HG03108 (cell line): ENCODE data around the gene MFN1.

Source experiments
- ATAC-seq: cut with Tn5 transposase; IDR thresholded peaks from one replicate; pipeline ENCODE4 v1.9.1; 2021; ENCODE audit warnings: moderate library complexity; ENCODE audit not compliant: unreplicated experiment

The MFN1 gene

GRCh38 chr3:179428876-179429548, 81.5 kb downstream of the MFN1 start:
- no peak for ATAC-seq

- no peak for ATAC-seq
Observed at GRCh38 chr3:179430277-179430870, 82.9 kb downstream of the MFN1 start.

GRCh38 chr3:179432021-179432420, 84.5 kb downstream of the MFN1 start:
- ATAC-seq = peak; percentile 68

DNA sequence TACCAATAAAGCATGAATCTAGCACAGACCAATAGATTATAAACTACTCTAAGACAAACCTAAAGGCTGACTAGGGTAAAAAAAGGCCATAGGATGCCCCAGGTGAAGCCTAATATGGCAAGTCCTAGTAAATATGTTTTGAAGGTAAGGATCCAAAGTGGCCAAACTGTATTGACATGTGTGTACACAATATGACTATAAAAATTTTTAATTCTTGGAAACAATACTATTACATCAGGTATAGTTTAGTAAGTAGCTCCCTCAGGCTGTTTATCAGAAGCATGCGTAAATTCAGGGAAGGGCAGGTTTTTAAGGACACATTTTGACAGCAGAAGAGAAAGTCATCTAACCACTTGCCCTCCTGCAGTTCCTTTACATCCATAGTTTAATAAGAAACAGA, 84.9 kb downstream of the MFN1 start:
- no peak for ATAC-seq

GRCh38 chr3:179436517-179436916, 89.0 kb downstream of the MFN1 start:
- ATAC-seq = no peak

- peak; percentile 88 for ATAC-seq
Observed at GRCh38 chr3:179438841-179439240, 91.3 kb downstream of the MFN1 start.
